GM12874 (cell line): ENCODE results near the gene KCNJ12.

Experiments used
- CTCF ChIP-seq: IDR thresholded peaks from 2 replicates; pipeline ENCODE4 v1.5.1; 2011; ENCODE audit warnings: low read depth, mild to moderate bottlenecking, control low read depth, low read length, moderate library complexity; ENCODE audit not compliant: insufficient read depth

KCNJ12 gene

GRCh38 chr17:21425321-21425720 lies 49.2 kb downstream of the KCNJ12 start:
- no peak for TF ChIP-seq CTCF

- no peak for TF ChIP-seq CTCF
These were observed 49.6 kb downstream of the KCNJ12 start for GRCh38 chr17:21425736-21426135.

- no peak for TF ChIP-seq CTCF
These were observed 69.0 kb downstream of the KCNJ12 start for GRCh38 chr17:21445091-21445650.

GRCh38 chr17:21451975-21452374 lies 75.8 kb downstream of the KCNJ12 start:
- TF ChIP-seq CTCF, result no peak

GRCh38 chr17:21452377-21453143 lies 76.4 kb downstream of the KCNJ12 start:
- 0 out of 2 replicates have a peak, but pooled peaks have one; percentile 5 for TF ChIP-seq CTCF

GRCh38 chr17:21453144-21453898 lies 77.2 kb downstream of the KCNJ12 start:
- TF ChIP-seq CTCF, result no peak

GRCh38 chr17:21454441-21454840 lies 78.3 kb downstream of the KCNJ12 start:
- TF ChIP-seq CTCF, result no peak
